HEK293 (cell line): ENCODE data around the gene ANTKMT.

Source experiments
- CTCF ChIA-PET: fragments of 350-600 bp; formaldehyde crosslinking; extraction: SDS; loops from one replicate; lab custom pipeline; 2021; ENCODE audit warnings: antibody characterized with exemption; lab: Yijun Ruan, JAX
- POLR2A ChIA-PET: fragments of 300-600 bp; formaldehyde crosslinking; extraction: SDS; loops from one replicate; lab custom pipeline; 2020; ENCODE audit warnings: antibody characterized with exemption, inconsistent platforms; lab: Yijun Ruan, JAX
- H3K27ac ChIP-seq: fragments of 200-500 bp; sonication (Bioruptor generic); 2 replicates; pipeline ENCODE4 v1.5.1; 2014; ENCODE audit warnings: low read depth, low read length, control low read depth, inconsistent platforms; ENCODE audit errors: extremely low read depth
- H3K36me3 ChIP-seq, 2 experiments: fragments of 200-500 bp in 1 of 2; sonication (Bioruptor generic) in 1 of 2; 1 replicate in 1 of 2; 2 replicates in 1 of 2; pipeline ENCODE4 v1.5.1; 2014 to 2017; ENCODE audit warnings: inconsistent platforms in 2 of 2, low read length in 2 of 2; ENCODE audit not compliant: control insufficient read depth in 2 of 2, insufficient read depth in 1 of 2
- H3K4me1 ChIP-seq: fragments of 200-500 bp; sonication (Bioruptor generic); 2 replicates; pipeline ENCODE4 v1.5.1; 2014; ENCODE audit warnings: mild to moderate bottlenecking, low read length, inconsistent platforms; ENCODE audit not compliant: control insufficient read depth, insufficient read depth
- H3K4me3 ChIP-seq: 2 replicates; pipeline ENCODE4 v1.5.1; 2011; ENCODE audit warnings: low read depth, mild to moderate bottlenecking, control low read depth, low read length, moderate library complexity
- H3K9me3 ChIP-seq: fragments of 200-500 bp; sonication (Bioruptor generic); 2 replicates; pipeline ENCODE4 v1.5.1; 2014; ENCODE audit warnings: low read depth, low read length, inconsistent platforms; ENCODE audit not compliant: control insufficient read depth, insufficient read depth
- BCL11B ChIP-seq: fragments of 450-650 bp; formaldehyde crosslinking; IDR thresholded peaks from 2 replicates; pipeline ENCODE4 v1.5.1; 2016; ENCODE audit warnings: low read depth, missing biosample characterization, missing genetic modification characterization
- ELK4 ChIP-seq: IDR thresholded peaks from 2 replicates; pipeline ENCODE4 v1.6.1; 2011; ENCODE audit warnings: mild to moderate bottlenecking, low read depth, low read length, borderline replicate concordance
- KLF8 ChIP-seq: fragments of 450-650 bp; formaldehyde crosslinking; IDR thresholded peaks from 2 replicates; pipeline ENCODE4 v1.5.1; 2016; ENCODE audit warnings: missing biosample characterization, missing genetic modification characterization
- KLF9 ChIP-seq: fragments of 450-650 bp; formaldehyde crosslinking; IDR thresholded peaks from 2 replicates; pipeline ENCODE4 v1.5.1; 2016; ENCODE audit warnings: missing biosample characterization, missing genetic modification characterization, low read depth
- SALL2 ChIP-seq: fragments of 450-650 bp; formaldehyde crosslinking; IDR thresholded peaks from 2 replicates; pipeline ENCODE4 v1.5.0; 2017; ENCODE audit warnings: missing biosample characterization, mild to moderate bottlenecking, missing genetic modification characterization, borderline replicate concordance
- ZBTB21 ChIP-seq: fragments of 450-650 bp; formaldehyde crosslinking; IDR thresholded peaks from 2 replicates; pipeline ENCODE4 v1.5.1; 2017; ENCODE audit warnings: missing biosample characterization, missing genetic modification characterization
- ZFP41 ChIP-seq: fragments of 450-650 bp; formaldehyde crosslinking; IDR thresholded peaks from 2 replicates; pipeline ENCODE4 v1.5.1; 2016; ENCODE audit warnings: missing biosample characterization, missing genetic modification characterization, borderline replicate concordance
- ZNF16 ChIP-seq: fragments of 450-650 bp; formaldehyde crosslinking; IDR thresholded peaks from 2 replicates; pipeline ENCODE4 v1.5.1; 2016; ENCODE audit warnings: low read depth, missing biosample characterization, missing genetic modification characterization
- ZNF302 ChIP-seq: fragments of 450-650 bp; formaldehyde crosslinking; IDR thresholded peaks from 2 replicates; pipeline ENCODE4 v1.5.1; 2016; ENCODE audit warnings: missing biosample characterization, missing genetic modification characterization, low read depth
- ZNF513 ChIP-seq: fragments of 450-650 bp; IDR thresholded peaks from 2 replicates; pipeline ENCODE4 v1.5.1; 2018; ENCODE audit warnings: missing biosample characterization, missing genetic modification characterization
- ZNF555 ChIP-seq: fragments of 450-650 bp; formaldehyde crosslinking; conservative IDR thresholded peaks from 2 replicates; pipeline ENCODE4 v1.5.1; 2017; ENCODE audit warnings: missing biosample characterization, mild to moderate bottlenecking, missing genetic modification characterization, inconsistent platforms
- ZNF561 ChIP-seq: fragments of 450-650 bp; IDR thresholded peaks from 2 replicates; pipeline ENCODE4 v1.5.1; 2018; ENCODE audit warnings: missing biosample characterization, missing genetic modification characterization, borderline replicate concordance
- ZNF658 ChIP-seq: fragments of 450-650 bp; formaldehyde crosslinking; IDR thresholded peaks from 2 replicates; pipeline ENCODE4; 2016; ENCODE audit warnings: missing biosample characterization, missing genetic modification characterization
- ZSCAN16 ChIP-seq: fragments of 450-650 bp; formaldehyde crosslinking; IDR thresholded peaks from 2 replicates; pipeline ENCODE4 v1.5.1; 2016; ENCODE audit warnings: missing biosample characterization, missing genetic modification characterization
- TF ChIP-seq, protein P1 (sequence below): fragments of 450-650 bp; formaldehyde crosslinking; IDR thresholded peaks from 2 replicates; pipeline ENCODE4 v1.5.1; 2016; ENCODE audit warnings: missing biosample characterization, missing genetic modification characterization
- TF ChIP-seq, protein P2 (sequence below): fragments of 450-650 bp; formaldehyde crosslinking; IDR thresholded peaks from 2 replicates; pipeline ENCODE4 v1.5.1; 2016; ENCODE audit warnings: missing biosample characterization, missing genetic modification characterization, borderline replicate concordance
- TF ChIP-seq, protein P3 (sequence below): fragments of 450-650 bp; formaldehyde crosslinking; IDR thresholded peaks from 2 replicates; pipeline ENCODE4 v1.5.1; 2016; ENCODE audit warnings: missing biosample characterization, missing genetic modification characterization, low read depth

Gene ANTKMT

DNA sequence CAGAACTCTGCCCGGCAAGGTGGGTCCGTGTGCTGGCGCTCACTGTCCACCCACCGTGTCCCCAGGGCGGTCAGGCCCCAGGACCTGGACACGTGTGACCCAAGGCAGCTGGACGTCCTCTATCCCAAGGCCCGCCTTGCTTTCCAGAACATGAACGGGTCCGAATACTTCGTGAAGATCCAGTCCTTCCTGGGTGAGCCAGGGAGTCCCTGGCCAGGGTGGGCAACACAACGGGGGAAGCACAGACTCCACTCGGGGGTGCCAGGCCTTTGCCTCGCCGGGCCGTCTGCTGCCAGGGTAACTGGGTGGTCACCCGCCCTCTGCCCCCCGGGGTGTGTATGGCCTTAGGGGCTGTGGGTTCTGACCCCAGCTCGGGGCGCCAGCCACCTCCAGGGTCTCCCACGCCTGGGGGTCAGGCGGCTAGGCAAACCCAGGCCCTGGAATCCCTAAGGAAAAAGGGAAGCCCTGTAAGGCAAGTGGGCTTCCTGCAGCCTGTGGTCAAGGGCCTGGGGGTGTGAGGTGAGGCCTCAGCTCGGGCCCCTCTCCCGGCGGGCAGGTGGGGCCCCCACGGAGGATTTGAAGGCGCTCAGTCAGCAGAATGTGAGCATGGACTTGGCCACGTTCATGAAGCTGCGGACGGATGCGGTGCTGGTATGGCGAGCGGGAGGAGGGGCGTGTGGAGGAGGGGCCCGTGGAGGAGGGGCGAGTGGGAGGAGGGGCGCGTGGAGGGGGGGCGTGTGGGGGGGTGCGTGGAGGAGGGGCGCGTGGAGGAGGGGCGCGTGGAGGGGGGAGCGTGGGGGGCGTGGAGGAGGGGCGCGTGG is 46.1 kb downstream of the ANTKMT start:
- Histone ChIP-seq H3K36me3 (no peaks in the 10 kb centered on the region), H3K4me1 (no peaks in the 10 kb centered on the region), H3K9me3 (no peaks in the 10 kb centered on the region), H3K27ac (no peak overlapping the region), H3K4me3 (no peak overlapping the region)
- ChIA-PET POLR2A (interaction anchor here (0.7 kb wide), 1 partner anchor 17 kb away, joined by 3 read pairs; no protein-coding TSS in a partner anchor), CTCF (no interaction called here)
- TF ChIP-seq KLF9 (tag by site-specific recombination) (no peak), ELK4 (no peak), ZNF16 (tag by site-specific recombination) (no peak), ZBTB21 (tag by site-specific recombination) (no peak), ZNF561 (tag by site-specific recombination) (no peak)

DNA sequence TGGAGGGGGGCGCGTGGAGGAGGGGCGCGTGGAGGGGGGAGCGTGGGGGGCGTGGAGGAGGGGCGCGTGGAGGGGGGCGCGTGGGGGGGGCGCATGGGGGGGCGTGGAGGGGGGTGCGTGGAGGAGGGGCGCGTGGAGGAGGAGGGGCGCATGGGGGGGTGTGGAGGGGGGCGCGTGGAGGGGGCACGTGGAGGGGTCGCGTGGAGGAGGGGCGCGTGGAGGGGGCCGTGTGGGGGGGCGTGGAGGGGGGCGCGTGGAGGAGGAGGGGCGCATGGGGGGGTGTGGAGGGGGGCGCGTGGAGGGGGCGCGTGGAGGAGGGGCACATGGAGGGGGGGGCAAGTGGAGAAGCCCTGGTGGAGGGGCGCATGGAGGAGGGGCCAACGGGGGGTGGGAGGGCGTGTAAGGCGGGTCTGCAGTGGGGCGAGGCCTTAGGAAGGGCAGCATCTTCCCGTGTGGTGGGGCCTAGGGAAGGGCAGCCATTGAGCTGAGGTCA is 46.8 kb downstream of the ANTKMT start:
- Histone ChIP-seq H3K4me1 (no peaks in the 10 kb centered on the region), H3K36me3 (no peaks in the 10 kb centered on the region), H3K27ac (no peak overlapping the region), H3K9me3 (no peaks in the 10 kb centered on the region), H3K4me3 (no peak overlapping the region)
- POLR2A ChIA-PET: no interaction called here
- CTCF ChIA-PET: no interaction called here
- TF ChIP-seq, protein P1, sequence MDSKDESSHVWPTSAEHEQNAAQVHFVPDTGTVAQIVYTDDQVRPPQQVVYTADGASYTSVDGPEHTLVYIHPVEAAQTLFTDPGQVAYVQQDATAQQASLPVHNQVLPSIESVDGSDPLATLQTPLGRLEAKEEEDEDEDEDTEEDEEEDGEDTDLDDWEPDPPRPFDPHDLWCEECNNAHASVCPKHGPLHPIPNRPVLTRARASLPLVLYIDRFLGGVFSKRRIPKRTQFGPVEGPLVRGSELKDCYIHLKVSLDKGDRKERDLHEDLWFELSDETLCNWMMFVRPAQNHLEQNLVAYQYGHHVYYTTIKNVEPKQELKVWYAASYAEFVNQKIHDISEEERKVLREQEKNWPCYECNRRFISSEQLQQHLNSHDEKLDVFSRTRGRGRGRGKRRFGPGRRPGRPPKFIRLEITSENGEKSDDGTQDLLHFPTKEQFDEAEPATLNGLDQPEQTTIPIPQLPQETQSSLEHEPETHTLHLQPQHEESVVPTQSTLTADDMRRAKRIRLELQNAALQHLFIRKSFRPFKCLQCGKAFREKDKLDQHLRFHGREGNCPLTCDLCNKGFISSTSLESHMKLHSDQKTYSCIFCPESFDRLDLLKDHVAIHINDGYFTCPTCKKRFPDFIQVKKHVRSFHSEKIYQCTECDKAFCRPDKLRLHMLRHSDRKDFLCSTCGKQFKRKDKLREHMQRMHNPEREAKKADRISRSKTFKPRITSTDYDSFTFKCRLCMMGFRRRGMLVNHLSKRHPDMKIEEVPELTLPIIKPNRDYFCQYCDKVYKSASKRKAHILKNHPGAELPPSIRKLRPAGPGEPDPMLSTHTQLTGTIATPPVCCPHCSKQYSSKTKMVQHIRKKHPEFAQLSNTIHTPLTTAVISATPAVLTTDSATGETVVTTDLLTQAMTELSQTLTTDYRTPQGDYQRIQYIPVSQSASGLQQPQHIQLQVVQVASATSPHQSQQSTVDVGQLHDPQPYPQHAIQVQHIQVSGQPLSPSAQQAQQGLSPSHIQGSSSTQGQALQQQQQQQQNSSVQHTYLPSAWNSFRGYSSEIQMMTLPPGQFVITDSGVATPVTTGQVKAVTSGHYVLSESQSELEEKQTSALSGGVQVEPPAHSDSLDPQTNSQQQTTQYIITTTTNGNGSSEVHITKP: no peak
- TF ChIP-seq ZNF302 (tag by site-specific recombination): no peak
- no peak for TF ChIP-seq ZNF513 (tag by site-specific recombination)
- no peak for TF ChIP-seq SALL2 (tag by site-specific recombination)
- no peak for TF ChIP-seq ZNF555 (tag by site-specific recombination)
- TF ChIP-seq ZNF658 (tag by site-specific recombination): no peak
- TF ChIP-seq ZFP41: no peak

DNA sequence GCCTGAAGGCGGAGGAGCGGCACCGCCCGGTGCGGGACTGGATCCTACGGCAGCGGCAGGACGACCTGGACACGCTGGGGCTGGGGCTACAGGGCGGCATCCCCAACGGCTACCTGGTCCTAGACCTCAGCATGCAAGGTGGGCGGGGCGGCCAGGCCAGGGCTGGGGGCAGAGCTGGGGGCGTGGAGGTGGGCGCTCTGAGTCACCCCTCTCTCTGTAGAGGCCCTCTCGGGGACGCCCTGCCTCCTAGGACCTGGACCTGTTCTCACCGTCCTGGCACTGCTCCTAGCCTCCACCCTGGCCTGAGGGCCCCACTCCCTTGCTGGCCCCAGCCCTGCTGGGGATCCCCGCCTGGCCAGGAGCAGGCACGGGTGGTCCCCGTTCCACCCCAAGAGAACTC is 47.5 kb downstream of the ANTKMT start:
- Histone ChIP-seq H3K36me3 (no peaks in the 10 kb centered on the region), H3K4me3 (no peak overlapping the region), H3K9me3 (no peaks in the 10 kb centered on the region), H3K27ac (no peak overlapping the region), H3K4me1 (no peaks in the 10 kb centered on the region)
- CTCF ChIA-PET: no interaction called here
- POLR2A ChIA-PET: no interaction called here
- TF ChIP-seq KLF8: no peak
- TF ChIP-seq, protein P2, sequence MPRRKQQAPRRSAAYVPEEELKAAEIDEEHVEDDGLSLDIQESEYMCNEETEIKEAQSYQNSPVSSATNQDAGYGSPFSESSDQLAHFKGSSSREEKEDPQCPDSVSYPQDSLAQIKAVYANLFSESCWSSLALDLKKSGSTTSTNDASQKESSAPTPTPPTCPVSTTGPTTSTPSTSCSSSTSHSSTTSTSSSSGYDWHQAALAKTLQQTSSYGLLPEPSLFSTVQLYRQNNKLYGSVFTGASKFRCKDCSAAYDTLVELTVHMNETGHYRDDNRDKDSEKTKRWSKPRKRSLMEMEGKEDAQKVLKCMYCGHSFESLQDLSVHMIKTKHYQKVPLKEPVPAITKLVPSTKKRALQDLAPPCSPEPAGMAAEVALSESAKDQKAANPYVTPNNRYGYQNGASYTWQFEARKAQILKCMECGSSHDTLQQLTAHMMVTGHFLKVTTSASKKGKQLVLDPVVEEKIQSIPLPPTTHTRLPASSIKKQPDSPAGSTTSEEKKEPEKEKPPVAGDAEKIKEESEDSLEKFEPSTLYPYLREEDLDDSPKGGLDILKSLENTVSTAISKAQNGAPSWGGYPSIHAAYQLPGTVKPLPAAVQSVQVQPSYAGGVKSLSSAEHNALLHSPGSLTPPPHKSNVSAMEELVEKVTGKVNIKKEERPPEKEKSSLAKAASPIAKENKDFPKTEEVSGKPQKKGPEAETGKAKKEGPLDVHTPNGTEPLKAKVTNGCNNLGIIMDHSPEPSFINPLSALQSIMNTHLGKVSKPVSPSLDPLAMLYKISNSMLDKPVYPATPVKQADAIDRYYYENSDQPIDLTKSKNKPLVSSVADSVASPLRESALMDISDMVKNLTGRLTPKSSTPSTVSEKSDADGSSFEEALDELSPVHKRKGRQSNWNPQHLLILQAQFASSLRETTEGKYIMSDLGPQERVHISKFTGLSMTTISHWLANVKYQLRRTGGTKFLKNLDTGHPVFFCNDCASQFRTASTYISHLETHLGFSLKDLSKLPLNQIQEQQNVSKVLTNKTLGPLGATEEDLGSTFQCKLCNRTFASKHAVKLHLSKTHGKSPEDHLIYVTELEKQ (tag by site-specific recombination): no peak
- TF ChIP-seq, protein P3, sequence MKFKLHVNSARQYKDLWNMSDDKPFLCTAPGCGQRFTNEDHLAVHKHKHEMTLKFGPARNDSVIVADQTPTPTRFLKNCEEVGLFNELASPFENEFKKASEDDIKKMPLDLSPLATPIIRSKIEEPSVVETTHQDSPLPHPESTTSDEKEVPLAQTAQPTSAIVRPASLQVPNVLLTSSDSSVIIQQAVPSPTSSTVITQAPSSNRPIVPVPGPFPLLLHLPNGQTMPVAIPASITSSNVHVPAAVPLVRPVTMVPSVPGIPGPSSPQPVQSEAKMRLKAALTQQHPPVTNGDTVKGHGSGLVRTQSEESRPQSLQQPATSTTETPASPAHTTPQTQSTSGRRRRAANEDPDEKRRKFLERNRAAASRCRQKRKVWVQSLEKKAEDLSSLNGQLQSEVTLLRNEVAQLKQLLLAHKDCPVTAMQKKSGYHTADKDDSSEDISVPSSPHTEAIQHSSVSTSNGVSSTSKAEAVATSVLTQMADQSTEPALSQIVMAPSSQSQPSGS (tag by site-specific recombination): no peak
- TF ChIP-seq KLF9 (tag by site-specific recombination): peak; percentile 21; the same call in 1 of the 2 replicates
- no peak for TF ChIP-seq ZBTB21 (tag by site-specific recombination)
- no peak for TF ChIP-seq ZSCAN16
- no peak for TF ChIP-seq BCL11B (tag by site-specific recombination)
